Measurements from ENCODE around the gene CLEC3B.

CLEC3B gene

GRCh38 chr3:45059132-45059531 is 33.0 kb downstream of the CLEC3B start:
- ChIA-PET CTCF (no interaction called here), POLR2A (no interaction called here)
- DNase-seq (ENCODE audit: low read depth, low spot score), result no peak
- no peak for TF ChIP-seq CTCF (IDR thresholded peaks at IDR 0.05; ENCODE audit: insufficient read depth, low read length, missing control alignments)
- no peak overlapping the region for H3K4me3 ChIP-seq (ENCODE audit: low read depth, low read length)

GRCh38 chr3:45060165-45060892 is 34.2 kb downstream of the CLEC3B start:
- ChIA-PET POLR2A (interaction anchor here (0.6 kb wide), 1 partner anchor 16 kb away, joined by 3 read pairs; no protein-coding TSS in a partner anchor), CTCF (interaction anchor here (0.5 to 0.8 kb wide), 2 partner anchors 22 kb away, joined by 3 read pairs; no protein-coding TSS in a partner anchor)
- no peak overlapping the region for H3K4me3 ChIP-seq (ENCODE audit: low read depth, low read length)
- DNase-seq (ENCODE audit: low read depth, low spot score), result no peak
- TF ChIP-seq CTCF (IDR thresholded peaks at IDR 0.05; ENCODE audit: insufficient read depth, low read length, missing control alignments), result no peak

DNA sequence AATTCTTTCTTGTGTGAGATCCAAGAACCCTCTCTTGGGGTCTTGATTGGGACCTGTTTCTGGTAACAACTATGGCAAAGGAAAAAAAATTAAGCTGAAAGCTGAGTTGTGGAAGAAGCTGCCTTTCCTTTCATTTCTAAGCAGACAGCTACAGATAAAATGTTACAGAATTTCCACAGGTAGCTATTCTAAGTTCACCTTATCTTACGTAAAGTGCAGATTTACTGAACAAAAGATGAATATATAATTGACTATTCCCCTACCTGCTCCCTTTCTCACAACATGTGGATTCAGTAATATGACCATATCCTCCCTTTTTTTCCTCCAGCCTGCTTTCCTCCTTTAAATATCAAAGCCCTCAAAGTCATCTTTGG is 36.6 kb downstream of the CLEC3B start:
- ChIA-PET POLR2A (interaction anchor here (0.6 kb wide), 1 partner anchor 161 kb away, joined by 3 read pairs; no protein-coding TSS in a partner anchor), CTCF (no interaction called here)
- no peak overlapping the region for H3K4me3 ChIP-seq (ENCODE audit: low read depth, low read length)

DNA sequence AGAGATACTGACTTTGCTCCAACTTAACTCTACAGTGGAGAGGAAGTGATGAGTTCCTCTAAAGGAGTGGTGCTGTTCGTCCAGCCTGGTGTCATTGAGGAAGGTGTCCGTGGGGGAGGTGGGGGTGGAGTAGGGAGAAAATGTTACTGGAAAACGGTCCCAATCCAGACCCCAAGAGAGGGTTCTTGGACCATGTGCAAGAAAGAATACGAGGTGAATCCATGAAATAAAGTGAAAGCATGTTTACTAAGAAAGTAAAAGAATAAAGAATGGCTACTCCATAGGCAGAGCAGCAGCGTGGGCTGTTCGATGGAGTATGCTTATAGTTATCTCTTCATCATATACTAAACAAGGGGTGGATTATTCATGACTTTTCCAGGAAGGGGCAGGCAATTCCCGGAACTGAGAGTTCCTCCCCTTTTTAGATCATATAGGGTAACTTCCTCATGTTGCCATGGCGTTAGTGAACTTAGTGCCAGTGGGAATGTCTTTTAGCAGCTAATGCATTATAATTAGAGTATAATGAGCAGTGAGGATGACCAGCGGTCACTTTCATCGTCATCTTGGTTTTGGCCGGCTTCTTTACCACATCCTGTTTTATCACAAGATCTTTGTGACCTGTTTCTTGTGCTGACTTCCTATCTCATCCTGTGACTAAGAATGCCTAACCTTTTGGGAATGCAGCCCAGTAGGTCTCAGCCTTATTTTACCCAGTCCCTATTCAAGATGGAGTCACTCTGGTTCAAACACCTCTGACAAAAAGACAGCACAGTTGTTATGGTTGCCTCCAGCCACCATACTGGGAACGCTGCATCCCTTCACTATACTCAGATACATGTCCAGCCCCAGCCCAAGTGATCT is 38.6 kb downstream of the CLEC3B start:
- CTCF ChIA-PET, result interaction anchor here (3.7 kb wide), 1 partner anchor 8 kb away, joined by 17 read pairs; no protein-coding TSS in a partner anchor
- no peak for TF ChIP-seq CTCF (IDR thresholded peaks at IDR 0.05; ENCODE audit: insufficient read depth, low read length, missing control alignments)
- DNase-seq (ENCODE audit: low read depth, low spot score), result no peak
- POLR2A ChIA-PET, result no interaction called here
- H3K4me3 ChIP-seq (ENCODE audit: low read depth, low read length), result no peak overlapping the region

More for the DNA sequence above, 36.6 kb downstream of the CLEC3B start:
- no peak for DNase-seq (ENCODE audit: low read depth, low spot score)
- TF ChIP-seq CTCF (IDR thresholded peaks at IDR 0.05; ENCODE audit: insufficient read depth, low read length, missing control alignments), result no peak

- no peak overlapping the region for H3K4me3 ChIP-seq (ENCODE audit: low read depth, low read length)
- ChIA-PET POLR2A (no interaction called here), CTCF (interaction anchor here (0.6 to 3.7 kb wide), 2 partner anchors 9 to 151 kb away, joined by 3 to 17 read pairs; no protein-coding TSS in a partner anchor)
- TF ChIP-seq CTCF (IDR thresholded peaks at IDR 0.05; ENCODE audit: insufficient read depth, low read length, missing control alignments), result no peak
- DNase-seq (ENCODE audit: low read depth, low spot score), result no peak
Measured at GRCh38 chr3:45065373-45065720, 39.2 kb downstream of the CLEC3B start.
